Measurements from ENCODE around the gene EEFSEC. TPM values are rescaled to one million over a fixed set of nuclear protein-coding genes. Genes with fewer than 3 reads are reported as not detected.
A peak's percentile ranks its signal among the peaks of the same experiment; 100 is the strongest.

The EEFSEC gene
- total RNA-seq, 1 donor from 2014 or later: 15.3 TPM

DNA sequence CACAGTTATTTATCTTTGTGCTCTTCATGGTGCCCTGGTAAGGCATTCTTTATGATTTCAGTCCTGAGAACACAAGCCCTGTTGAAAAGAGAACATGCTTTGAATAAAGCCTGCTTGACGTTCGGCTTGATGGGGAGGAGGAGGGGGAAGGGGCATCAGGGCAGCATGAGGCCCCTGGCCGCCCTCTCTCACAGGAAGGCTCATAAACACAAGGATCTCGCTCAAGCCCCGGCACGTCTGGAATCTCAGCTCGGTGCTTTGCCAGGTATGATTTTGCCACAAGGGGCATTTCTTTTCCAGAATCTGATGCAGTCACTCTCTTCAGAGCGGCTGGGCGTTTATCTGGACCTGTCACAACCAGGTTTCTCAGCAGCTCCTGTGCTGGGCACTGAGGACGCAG lies 184.0 kb downstream of the EEFSEC start:
- Histone ChIP-seq H3K27me3 (no peaks in the 10 kb centered on the region), H3K36me3 (peaks cover 5% of the 10 kb centered on the region), H3K4me1 (no peaks in the 10 kb centered on the region), H3K27ac (no peak overlapping the region), H3K9me3 (no peaks in the 10 kb centered on the region), H3K4me3 (no peak overlapping the region)
- ATAC-seq (no peak), DNase-seq (peak; percentile 32)
- intact Hi-C loops (cut with DNase I): no loop called here
- TF ChIP-seq, protein P1, sequence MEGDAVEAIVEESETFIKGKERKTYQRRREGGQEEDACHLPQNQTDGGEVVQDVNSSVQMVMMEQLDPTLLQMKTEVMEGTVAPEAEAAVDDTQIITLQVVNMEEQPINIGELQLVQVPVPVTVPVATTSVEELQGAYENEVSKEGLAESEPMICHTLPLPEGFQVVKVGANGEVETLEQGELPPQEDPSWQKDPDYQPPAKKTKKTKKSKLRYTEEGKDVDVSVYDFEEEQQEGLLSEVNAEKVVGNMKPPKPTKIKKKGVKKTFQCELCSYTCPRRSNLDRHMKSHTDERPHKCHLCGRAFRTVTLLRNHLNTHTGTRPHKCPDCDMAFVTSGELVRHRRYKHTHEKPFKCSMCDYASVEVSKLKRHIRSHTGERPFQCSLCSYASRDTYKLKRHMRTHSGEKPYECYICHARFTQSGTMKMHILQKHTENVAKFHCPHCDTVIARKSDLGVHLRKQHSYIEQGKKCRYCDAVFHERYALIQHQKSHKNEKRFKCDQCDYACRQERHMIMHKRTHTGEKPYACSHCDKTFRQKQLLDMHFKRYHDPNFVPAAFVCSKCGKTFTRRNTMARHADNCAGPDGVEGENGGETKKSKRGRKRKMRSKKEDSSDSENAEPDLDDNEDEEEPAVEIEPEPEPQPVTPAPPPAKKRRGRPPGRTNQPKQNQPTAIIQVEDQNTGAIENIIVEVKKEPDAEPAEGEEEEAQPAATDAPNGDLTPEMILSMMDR (IDR thresholded peaks at IDR 0.05): no peak

DNA sequence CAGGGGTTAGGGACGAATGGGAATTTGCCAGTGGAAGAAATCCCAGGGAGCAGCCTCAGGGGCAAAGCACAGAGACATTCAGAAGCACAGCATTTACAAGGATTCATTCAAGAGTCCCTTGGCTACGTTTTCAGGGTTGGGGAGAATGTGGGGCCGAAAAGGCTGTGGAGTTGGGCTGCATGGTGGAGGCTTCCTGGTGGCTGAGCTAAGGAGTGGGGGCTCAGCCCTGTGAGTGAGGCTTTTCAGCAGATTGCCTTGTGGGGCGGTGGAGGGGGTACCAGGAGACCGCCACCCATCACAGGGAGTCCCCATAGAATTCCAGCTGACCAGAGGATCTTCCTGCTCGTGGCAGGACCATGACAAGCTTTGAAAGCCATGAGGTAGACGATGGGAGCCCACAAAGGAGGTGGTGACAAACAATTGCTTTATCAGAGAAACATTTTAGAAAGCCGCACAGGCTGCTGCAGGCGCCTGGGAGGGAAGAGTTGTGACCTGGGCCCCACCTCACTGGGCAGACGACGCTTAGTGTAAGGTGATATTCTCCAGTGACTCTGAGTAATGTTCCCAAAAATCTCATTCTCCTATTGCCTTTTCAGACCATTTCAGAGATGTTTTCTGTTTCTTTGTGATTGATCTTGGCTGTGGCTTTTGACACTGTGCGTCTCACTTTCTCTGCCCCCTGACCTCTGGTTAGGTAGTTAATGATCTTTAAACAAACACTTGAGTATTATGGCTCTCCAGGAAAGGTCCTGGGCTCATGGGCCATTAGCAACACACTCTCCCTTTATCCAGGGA lies 185.5 kb downstream of the EEFSEC start:
- DNase-seq (peak; percentile 33), ATAC-seq (no peak)
- H3K9me3 ChIP-seq: no peaks in the 10 kb centered on the region
- no peaks in the 10 kb centered on the region for H3K4me1 ChIP-seq
- H3K27me3 ChIP-seq: no peaks in the 10 kb centered on the region
- H3K36me3 ChIP-seq: peaks cover 5% of the 10 kb centered on the region
- H3K4me3 ChIP-seq: no peak overlapping the region
- TF ChIP-seq, protein P1 (IDR thresholded peaks at IDR 0.05): no peak
- H3K27ac ChIP-seq: no peak overlapping the region
- intact Hi-C loops (cut with DNase I): no loop called here

DNA sequence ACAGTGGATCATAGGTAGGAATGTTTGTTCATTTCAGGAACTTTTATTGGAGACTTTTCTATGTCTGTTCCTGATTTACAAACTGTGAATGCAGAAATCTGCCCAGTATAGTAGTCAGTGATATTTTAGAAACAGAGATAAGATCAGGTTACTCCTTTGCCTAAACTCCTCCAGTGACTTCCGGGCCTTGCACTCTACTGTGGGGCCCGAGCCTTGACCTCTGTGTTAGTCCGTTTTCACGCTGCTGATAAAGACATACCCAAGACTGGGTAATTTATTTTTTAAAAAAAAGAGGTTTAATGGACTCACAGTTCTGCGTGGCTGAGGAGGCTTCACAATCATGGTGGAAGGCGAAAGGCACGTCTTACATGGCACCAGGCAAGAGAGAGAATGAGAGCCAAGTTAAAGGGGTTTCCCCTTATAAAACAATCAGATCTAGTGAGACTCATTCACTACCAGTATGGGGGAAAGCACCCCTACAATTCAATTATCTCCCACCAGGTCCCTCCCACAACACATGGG lies 186.3 kb downstream of the EEFSEC start:
- TF ChIP-seq, protein P1 (IDR thresholded peaks at IDR 0.05): no peak
- DNase-seq (no peak), ATAC-seq (no peak)
- no peaks in the 10 kb centered on the region for H3K9me3 ChIP-seq
- no peaks in the 10 kb centered on the region for H3K27me3 ChIP-seq
- peaks cover 5% of the 10 kb centered on the region for H3K36me3 ChIP-seq
- intact Hi-C loops (cut with DNase I): no loop called here
- no peaks in the 10 kb centered on the region for H3K4me1 ChIP-seq
- no peak overlapping the region for H3K4me3 ChIP-seq
- H3K27ac ChIP-seq: no peak overlapping the region

DNA sequence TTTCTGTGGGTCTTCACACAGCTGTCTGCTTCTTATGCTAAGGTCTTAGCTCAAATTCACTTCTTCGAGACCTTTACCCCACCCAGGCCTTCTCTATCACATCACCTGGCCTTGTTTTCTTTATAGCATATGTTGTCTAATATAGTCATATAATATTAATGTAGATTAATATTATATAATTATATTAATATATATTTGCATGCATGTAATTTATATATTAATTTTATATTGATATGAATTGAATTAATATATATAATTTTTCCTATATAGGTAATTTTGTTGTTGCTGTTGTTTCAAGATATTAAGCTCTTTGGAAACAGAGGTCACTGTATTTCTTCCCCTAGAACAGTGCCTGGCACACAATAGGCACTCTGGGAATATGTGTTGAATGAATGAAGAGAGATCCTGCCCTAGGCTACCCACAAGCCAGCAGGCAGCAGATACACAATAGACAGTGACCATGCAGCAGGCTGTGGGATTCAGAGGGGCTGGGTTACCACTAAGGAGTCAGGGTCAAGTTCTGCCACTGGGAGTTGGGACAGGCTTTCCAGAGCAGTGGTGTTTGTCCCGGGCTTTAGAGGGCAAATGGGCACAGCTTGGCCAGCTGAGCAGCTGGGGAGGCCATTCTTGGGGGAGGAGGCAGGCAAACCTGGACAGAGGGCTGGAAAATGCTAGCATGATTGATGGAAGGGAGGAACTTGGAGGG lies 187.1 kb downstream of the EEFSEC start:
- intact Hi-C loops (cut with DNase I): no loop called here
- H3K4me3 ChIP-seq: no peak overlapping the region
- no peaks in the 10 kb centered on the region for H3K4me1 ChIP-seq
- TF ChIP-seq, protein P1 (IDR thresholded peaks at IDR 0.05): no peak
- ATAC-seq: no peak
- DNase-seq: peak; percentile 27
- no peaks in the 10 kb centered on the region for H3K27me3 ChIP-seq
- H3K27ac ChIP-seq: no peak overlapping the region
- peaks cover 5% of the 10 kb centered on the region for H3K36me3 ChIP-seq
- H3K9me3 ChIP-seq: no peaks in the 10 kb centered on the region

DNA sequence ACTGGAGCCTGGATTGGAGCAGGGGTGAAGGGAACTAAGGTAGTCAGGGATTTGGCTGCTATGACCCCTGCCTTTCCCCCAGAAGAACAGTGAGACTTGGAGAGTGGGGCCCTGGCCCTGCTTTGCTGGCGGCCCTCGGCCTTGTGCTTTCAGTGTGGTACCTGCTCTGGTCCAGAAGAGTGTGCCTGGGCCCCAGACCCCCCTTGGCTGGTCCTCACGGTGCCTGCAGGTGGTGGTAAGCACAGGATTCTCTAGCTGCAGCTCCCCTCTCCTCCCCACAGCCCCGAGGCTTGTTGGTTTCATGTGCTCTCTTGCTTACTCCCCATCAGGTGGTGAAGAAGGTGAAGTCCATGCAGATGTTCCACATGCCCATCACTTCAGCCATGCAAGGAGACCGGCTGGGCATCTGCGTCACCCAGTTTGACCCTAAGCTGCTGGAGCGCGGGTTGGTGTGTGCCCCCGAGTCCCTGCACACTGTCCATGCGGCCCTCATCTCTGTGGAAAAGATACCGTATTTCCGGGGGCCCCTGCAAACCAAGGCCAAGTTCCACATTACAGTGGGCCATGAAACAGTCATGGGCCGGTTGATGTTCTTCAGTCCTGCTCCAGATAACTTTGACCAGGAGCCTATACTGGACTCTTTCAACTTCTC lies 187.7 kb downstream of the EEFSEC start:
- H3K36me3 ChIP-seq: peaks cover 5% of the 10 kb centered on the region
- DNase-seq (no peak), ATAC-seq (no peak)
- TF ChIP-seq, protein P1 (IDR thresholded peaks at IDR 0.05): no peak
- no peaks in the 10 kb centered on the region for H3K9me3 ChIP-seq
- H3K4me1 ChIP-seq: no peaks in the 10 kb centered on the region
- H3K27ac ChIP-seq: no peak overlapping the region
- intact Hi-C loops (cut with DNase I): no loop called here
- H3K4me3 ChIP-seq: no peak overlapping the region
- H3K27me3 ChIP-seq: no peaks in the 10 kb centered on the region

Measured in upper lobe of right lung (tissue), 1 donor.